Type B pancreatic cell (in vitro differentiated cells): Measurements from ENCODE around the gene ZNF860. TPM values are rescaled to one million over a fixed set of nuclear protein-coding genes. Genes with fewer than 3 reads are reported as not detected.

ENCODE experiments used
- DNase-seq: peaks from one replicate; pipeline ENCODE4 v3.0.0; 2021; ENCODE audit warnings: mixed read lengths; ENCODE audit not compliant: unreplicated experiment; ENCODE audit errors: extremely low spot score
- H3K27ac Mint-ChIP-seq: 2 replicates; pipeline ENCODE4 v1.8.0; 2021; ENCODE audit warnings: mild to moderate bottlenecking, mixed read lengths
- H3K27me3 Mint-ChIP-seq: 2 replicates; pipeline ENCODE4 v1.8.0; 2021; ENCODE audit warnings: mixed read lengths
- H3K36me3 Mint-ChIP-seq: 2 replicates; pipeline ENCODE4 v1.8.0; 2021; ENCODE audit warnings: mixed read lengths
- H3K4me1 Mint-ChIP-seq: one replicate; pipeline ENCODE4 v1.8.0; 2021; ENCODE audit warnings: mixed read lengths; ENCODE audit not compliant: unreplicated experiment
- H3K4me3 Mint-ChIP-seq: 2 replicates; pipeline ENCODE4 v1.8.0; 2021; ENCODE audit warnings: mild to moderate bottlenecking, mixed read lengths
- H3K9me3 Mint-ChIP-seq: 2 replicates; pipeline ENCODE4 v1.8.0; 2021; ENCODE audit warnings: mixed read lengths
- CTCF ChIP-seq: fragments of 200-600 bp; sonication (generic); conservative IDR thresholded peaks from 2 replicates; pipeline ENCODE4 v1.5.0; 2021; ENCODE audit warnings: antibody characterized with exemption, mild to moderate bottlenecking
- total RNA-seq: library from RNA; stranded (reverse); gene quantifications from 2 replicates; pipeline ENCODE4 v1.2.1, GENCODE V29; 2021; ENCODE audit warnings: low replicate concordance

Gene ZNF860
- total RNA-seq, 1 donor from 2014 or later, result 2.8 TPM

GRCh38 chr3:31968927-31969418, 12.6 kb upstream of the ZNF860 start:
- H3K27me3 Mint-ChIP-seq, result no peaks in the 10 kb centered on the region
- H3K9me3 Mint-ChIP-seq, result no peaks in the 10 kb centered on the region
- no peaks in the 10 kb centered on the region for H3K36me3 Mint-ChIP-seq
- peak overlapping the region; percentile 73 for H3K27ac Mint-ChIP-seq
- no peak for TF ChIP-seq CTCF
- no peak for DNase-seq
- peak overlapping the region; percentile 40 for H3K4me3 Mint-ChIP-seq
- peaks cover 20% of the 10 kb centered on the region for H3K4me1 Mint-ChIP-seq

- DNase-seq, result no peak
- Mint-ChIP-seq H3K9me3 (no peaks in the 10 kb centered on the region), H3K27me3 (no peaks in the 10 kb centered on the region), H3K36me3 (no peaks in the 10 kb centered on the region), H3K4me1 (peaks cover 22% of the 10 kb centered on the region), H3K27ac (no peak overlapping the region), H3K4me3 (no peak overlapping the region)
- no peak for TF ChIP-seq CTCF
Observed at GRCh38 chr3:31971607-31972006, 9.9 kb upstream of the ZNF860 start.

GRCh38 chr3:31973081-31973480, 8.5 kb upstream of the ZNF860 start:
- Mint-ChIP-seq H3K27ac (no peak overlapping the region), H3K36me3 (no peaks in the 10 kb centered on the region), H3K4me3 (no peak overlapping the region), H3K9me3 (no peaks in the 10 kb centered on the region), H3K27me3 (no peaks in the 10 kb centered on the region), H3K4me1 (peaks cover 22% of the 10 kb centered on the region)
- no peak for TF ChIP-seq CTCF
- DNase-seq, result no peak

GRCh38 chr3:31973837-31974236, 7.7 kb upstream of the ZNF860 start:
- H3K4me3 Mint-ChIP-seq, result no peak overlapping the region
- H3K4me1 Mint-ChIP-seq, result peaks cover 20% of the 10 kb centered on the region
- H3K27me3 Mint-ChIP-seq, result peaks cover 3% of the 10 kb centered on the region
- H3K27ac Mint-ChIP-seq, result no peak overlapping the region
- DNase-seq, result no peak
- TF ChIP-seq CTCF, result no peak
- no peaks in the 10 kb centered on the region for H3K36me3 Mint-ChIP-seq
- H3K9me3 Mint-ChIP-seq, result no peaks in the 10 kb centered on the region

GRCh38 chr3:31974471-31974870, 7.1 kb upstream of the ZNF860 start:
- Mint-ChIP-seq H3K9me3 (no peaks in the 10 kb centered on the region), H3K27me3 (peaks cover 3% of the 10 kb centered on the region), H3K4me1 (peaks cover 20% of the 10 kb centered on the region), H3K27ac (no peak overlapping the region), H3K36me3 (no peaks in the 10 kb centered on the region), H3K4me3 (no peak overlapping the region)
- DNase-seq, result no peak
- no peak for TF ChIP-seq CTCF

GRCh38 chr3:31974964-31975363, 6.6 kb upstream of the ZNF860 start:
- no peak overlapping the region for H3K27ac Mint-ChIP-seq

More at GRCh38 chr3:31974964-31975363, 6.6 kb upstream of the ZNF860 start:
- TF ChIP-seq CTCF, result no peak
- Mint-ChIP-seq H3K36me3 (no peaks in the 10 kb centered on the region), H3K4me3 (no peak overlapping the region), H3K9me3 (no peaks in the 10 kb centered on the region), H3K27me3 (peaks cover 3% of the 10 kb centered on the region), H3K4me1 (peaks cover 20% of the 10 kb centered on the region)
- DNase-seq, result no peak
